SK-N-SH (cell line): ENCODE data around the gene CCDC106. TPM values are rescaled to one million over a fixed set of nuclear protein-coding genes. Genes with fewer than 3 reads are reported as not detected.

Experiments used
- CTCF ChIA-PET: fragments of 300-600, 350-600 bp; formaldehyde crosslinking; extraction: SDS; loops from one replicate; lab custom pipeline; 2021; lab: Yijun Ruan, JAX
- POLR2A ChIA-PET: fragments of 350-600 bp; sonication (Branson Sonifier 250); formaldehyde crosslinking; extraction: SDS; loops from one replicate; lab custom pipeline; 2020; ENCODE audit warnings: antibody characterized with exemption, inconsistent platforms; lab: Yijun Ruan, JAX
- DNase-seq: peaks from one replicate; pipeline ENCODE4 v3.0.0; 2012
- H2AFZ ChIP-seq: fragments of 200-600 bp; sonication (generic); 2 replicates; pipeline ENCODE4 v1.8.1; 2016; ENCODE audit warnings: antibody characterized with exemption, mild to moderate bottlenecking, low read depth
- H3F3A ChIP-seq: fragments of 200-600 bp; sonication (generic); replicated peaks from 2 replicates; pipeline ENCODE3; 2016; ENCODE audit warnings: antibody characterized with exemption, mild to moderate bottlenecking; ENCODE audit not compliant: insufficient read depth
- H3K27ac ChIP-seq, 2 experiments: fragments of 200-500 bp in 1 of 2; fragments of 200-600 bp in 1 of 2; sonication (Bioruptor generic) in 1 of 2; sonication (generic), shearing (Covaris generic) in 1 of 2; 2 replicates each; pipeline versions ENCODE4 v1.5.1 to v1.6.1; 2014 to 2016; ENCODE audit warnings: low read depth in 2 of 2, inconsistent platforms in 1 of 2, low read length in 1 of 2, mild to moderate bottlenecking in 1 of 2, mixed read lengths in 1 of 2
- H3K27me3 ChIP-seq: fragments of 200-600 bp; sonication (generic), shearing (Covaris generic); 2 replicates; pipeline ENCODE4 v1.6.1; 2016; ENCODE audit warnings: mixed run types; ENCODE audit not compliant: insufficient read depth
- H3K36me3 ChIP-seq, 2 experiments: fragments of 200-500 bp in 1 of 2; fragments of 200-600 bp in 1 of 2; sonication (Bioruptor generic) in 1 of 2; sonication (generic) in 1 of 2; replicated peaks in 1 of 2; 2 replicates each; pipeline versions ENCODE3 to v1.5.1; 2014 to 2016; ENCODE audit warnings: low read length in 1 of 2, mild to moderate bottlenecking in 1 of 2; ENCODE audit not compliant: insufficient read depth in 2 of 2, control insufficient read depth in 1 of 2
- H3K4me1 ChIP-seq, 2 experiments: fragments of 200-500 bp in 1 of 2; fragments of 200-600 bp in 1 of 2; sonication (Bioruptor generic) in 1 of 2; sonication (generic), shearing (Covaris generic) in 1 of 2; 2 replicates each; pipeline versions ENCODE4 v1.5.1 to v1.6.1; 2014 to 2016; ENCODE audit warnings: low read depth in 1 of 2, low read length in 1 of 2, mixed run types in 1 of 2; ENCODE audit not compliant: insufficient read depth in 2 of 2, control insufficient read depth in 1 of 2
- H3K4me2 ChIP-seq: fragments of 200-600 bp; sonication (generic), shearing (Covaris generic); 2 replicates; pipeline ENCODE4 v1.6.1; 2017; ENCODE audit warnings: mixed run types
- H3K4me3 ChIP-seq, 2 experiments: fragments of 200-500 bp in 1 of 2; fragments of 200-600 bp in 1 of 2; sonication (Bioruptor generic) in 1 of 2; sonication (generic), shearing (Covaris generic) in 1 of 2; 2 replicates each; pipeline versions ENCODE4 v1.5.1 to v1.8.1; 2014 to 2016; ENCODE audit warnings: low read depth in 2 of 2, inconsistent platforms in 1 of 2, low read length in 1 of 2, mild to moderate bottlenecking in 1 of 2, mixed read lengths in 1 of 2, moderate library complexity in 1 of 2
- H3K79me2 ChIP-seq: fragments of 200-600 bp; sonication (generic); 2 replicates; pipeline ENCODE4 v1.8.1; 2017; ENCODE audit warnings: mild to moderate bottlenecking; ENCODE audit not compliant: insufficient read depth
- H3K9ac ChIP-seq: fragments of 200-600 bp; sonication (generic); 2 replicates; pipeline ENCODE4 v1.6.1; 2017; ENCODE audit warnings: mixed run types
- H3K9me2 ChIP-seq: fragments of 200-600 bp; sonication (generic); 2 replicates; pipeline ENCODE4 v1.6.1; 2017; ENCODE audit warnings: mixed run types
- H3K9me3 ChIP-seq: fragments of 200-600 bp; sonication (generic); 2 replicates; pipeline ENCODE4 v1.6.1; 2017; ENCODE audit warnings: mixed run types, mild to moderate bottlenecking, moderate library complexity
- H4K20me1 ChIP-seq: fragments of 200-600 bp; sonication (generic); 2 replicates; pipeline ENCODE4 v1.6.1; 2017; ENCODE audit warnings: mild to moderate bottlenecking, mixed run types; ENCODE audit not compliant: insufficient read depth
- ELF1 ChIP-seq: IDR thresholded peaks from 2 replicates; pipeline ENCODE4 v1.4.0; 2012
- EZH2phosphoT487 ChIP-seq: fragments of 200-600 bp; sonication (generic); IDR thresholded peaks from 2 replicates; pipeline ENCODE4 v1.6.1; 2017; ENCODE audit warnings: low read depth, mixed run types, mild to moderate bottlenecking, antibody characterized with exemption, moderate library complexity, borderline replicate concordance
- FOSL2 ChIP-seq: IDR thresholded peaks from 2 replicates; pipeline ENCODE4 v1.4.0; 2012; ENCODE audit warnings: low read depth, mild to moderate bottlenecking, moderate library complexity, borderline replicate concordance
- FOXJ3 ChIP-seq: sonication (generic); formaldehyde crosslinking; IDR thresholded peaks from 2 replicates; pipeline ENCODE4 v1.5.1; 2020; ENCODE audit warnings: mild to moderate bottlenecking, missing genetic modification reagents
- GABPA ChIP-seq: IDR thresholded peaks from 2 replicates; pipeline ENCODE4 v1.4.0; 2012; ENCODE audit warnings: low read depth, mild to moderate bottlenecking
- GATA2 ChIP-seq: sonication (generic); formaldehyde crosslinking; IDR thresholded peaks from 2 replicates; pipeline ENCODE4 v1.5.0; 2020; ENCODE audit warnings: mild to moderate bottlenecking, missing genetic modification reagents
- IRF3 ChIP-seq: fragments of 150-350 bp; IDR thresholded peaks from 2 replicates; pipeline ENCODE4 v1.6.1; 2016; ENCODE audit warnings: mild to moderate bottlenecking, low read depth, low read length
- MEF2A ChIP-seq: IDR thresholded peaks from 2 replicates; pipeline ENCODE4 v1.4.0; 2012; ENCODE audit warnings: low read depth, borderline replicate concordance
- MXI1 ChIP-seq: IDR thresholded peaks from 2 replicates; pipeline ENCODE4 v1.6.1; 2012; ENCODE audit warnings: mild to moderate bottlenecking, low read depth, low read length, improper control_type of control experiment
- RAD21 ChIP-seq: IDR thresholded peaks from 2 replicates; pipeline ENCODE4 v1.6.1; 2012; ENCODE audit warnings: mild to moderate bottlenecking, low read length
- RFX5 ChIP-seq: IDR thresholded peaks from 2 replicates; pipeline ENCODE4 v1.6.1; 2012; ENCODE audit warnings: mild to moderate bottlenecking, improper control_type of control experiment, low read length
- TAF1 ChIP-seq: IDR thresholded peaks from 2 replicates; pipeline ENCODE4 v1.6.1; 2012; ENCODE audit warnings: low read depth, mild to moderate bottlenecking, low read length, moderate library complexity, borderline replicate concordance
- TCF12 ChIP-seq: IDR thresholded peaks from 2 replicates; pipeline ENCODE4 v1.4.0; 2012
- YY1 ChIP-seq: IDR thresholded peaks from 2 replicates; pipeline ENCODE4 v1.4.0; 2012; ENCODE audit warnings: low read depth, mild to moderate bottlenecking
- WGBS: methylation state at CpG from one replicate; pipeline ENCODE4 v1.1.6; 2017; ENCODE audit warnings: low lambda C conversion rate; 5-methylcytosine and 5-hydroxymethylcytosine counted together
- polyA plus RNA-seq, 3 experiments: library from polyadenylated mRNA; depleted of rRNA; stranded (reverse); fragments of >200 nt; gene quantifications; 2 replicates each; pipeline ENCODE4 v1.2.3, GENCODE V29; 2012
- TF ChIP-seq, protein P1 (sequence below): IDR thresholded peaks from 2 replicates; pipeline ENCODE4; 2012
- TF ChIP-seq, protein P2 (sequence below): IDR thresholded peaks from 2 replicates; pipeline ENCODE4 v1.4.0; 2012; ENCODE audit warnings: low read depth, borderline replicate concordance
- TF ChIP-seq, protein P3 (sequence below): fragments of 150-350 bp; IDR thresholded peaks from 2 replicates; pipeline ENCODE4 v1.6.1; 2017; ENCODE audit warnings: antibody characterized with exemption, low read length, low read depth, borderline replicate concordance

CCDC106 gene
- polyA plus RNA-seq, 1 of the 3 experiments (the other 2 are of a cell fraction), result 27.1 TPM

- peaks cover 32 to 56% of the 10 kb centered on the region in 2 experiments for H3K36me3 ChIP-seq
- peaks cover 95% of the 10 kb centered on the region for H3K79me2 ChIP-seq
- H3K4me2 ChIP-seq, result no peak overlapping the region
- no peaks in the 10 kb centered on the region for H3K9me2 ChIP-seq
- CTCF ChIA-PET, result interaction anchor here (0.8 kb wide), 1 partner anchor 11 kb away, joined by 3 read pairs; no protein-coding TSS in a partner anchor
- H3K27me3 ChIP-seq, result no peaks in the 10 kb centered on the region
- H4K20me1 ChIP-seq, result peaks cover 86% of the 10 kb centered on the region
- H3K4me1 ChIP-seq, result peaks cover 14 to 25% of the 10 kb centered on the region in 2 experiments; a peak in 3 of 4 replicates
- WGBS, result 87% methylated on average over 14 of the region's 16 CpGs
- no peak overlapping the region for H2AFZ ChIP-seq
- no peaks in the 10 kb centered on the region for H3K9me3 ChIP-seq
- H3K27ac ChIP-seq, result no peak overlapping the region
- no peak for TF ChIP-seq MXI1
- TF ChIP-seq, protein P1, sequence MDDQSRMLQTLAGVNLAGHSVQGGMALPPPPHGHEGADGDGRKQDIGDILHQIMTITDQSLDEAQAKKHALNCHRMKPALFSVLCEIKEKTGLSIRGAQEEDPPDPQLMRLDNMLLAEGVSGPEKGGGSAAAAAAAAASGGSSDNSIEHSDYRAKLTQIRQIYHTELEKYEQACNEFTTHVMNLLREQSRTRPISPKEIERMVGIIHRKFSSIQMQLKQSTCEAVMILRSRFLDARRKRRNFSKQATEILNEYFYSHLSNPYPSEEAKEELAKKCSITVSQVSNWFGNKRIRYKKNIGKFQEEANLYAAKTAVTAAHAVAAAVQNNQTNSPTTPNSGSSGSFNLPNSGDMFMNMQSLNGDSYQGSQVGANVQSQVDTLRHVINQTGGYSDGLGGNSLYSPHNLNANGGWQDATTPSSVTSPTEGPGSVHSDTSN, result no peak
- TF ChIP-seq, protein P2, sequence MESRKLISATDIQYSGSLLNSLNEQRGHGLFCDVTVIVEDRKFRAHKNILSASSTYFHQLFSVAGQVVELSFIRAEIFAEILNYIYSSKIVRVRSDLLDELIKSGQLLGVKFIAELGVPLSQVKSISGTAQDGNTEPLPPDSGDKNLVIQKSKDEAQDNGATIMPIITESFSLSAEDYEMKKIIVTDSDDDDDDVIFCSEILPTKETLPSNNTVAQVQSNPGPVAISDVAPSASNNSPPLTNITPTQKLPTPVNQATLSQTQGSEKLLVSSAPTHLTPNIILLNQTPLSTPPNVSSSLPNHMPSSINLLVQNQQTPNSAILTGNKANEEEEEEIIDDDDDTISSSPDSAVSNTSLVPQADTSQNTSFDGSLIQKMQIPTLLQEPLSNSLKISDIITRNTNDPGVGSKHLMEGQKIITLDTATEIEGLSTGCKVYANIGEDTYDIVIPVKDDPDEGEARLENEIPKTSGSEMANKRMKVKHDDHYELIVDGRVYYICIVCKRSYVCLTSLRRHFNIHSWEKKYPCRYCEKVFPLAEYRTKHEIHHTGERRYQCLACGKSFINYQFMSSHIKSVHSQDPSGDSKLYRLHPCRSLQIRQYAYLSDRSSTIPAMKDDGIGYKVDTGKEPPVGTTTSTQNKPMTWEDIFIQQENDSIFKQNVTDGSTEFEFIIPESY, result no peak
- TF ChIP-seq TAF1, result no peak
- no peak for TF ChIP-seq RFX5
- no peak for TF ChIP-seq FOXJ3 (CRISPR knock-in tag)
- no peak for TF ChIP-seq IRF3
- TF ChIP-seq FOSL2, result no peak
- no peak overlapping the region for H3K4me3 ChIP-seq
- no peaks in the 10 kb centered on the region for H3F3A ChIP-seq
- no peak overlapping the region for H3K9ac ChIP-seq
- POLR2A ChIA-PET, result no interaction called here
- DNase-seq, result no peak
Measured at GRCh38 chr19:55660991-55661390, 13.0 kb downstream of the CCDC106 start.

- Histone ChIP-seq H3K9ac (no peak overlapping the region), H3K9me3 (no peaks in the 10 kb centered on the region), H3K4me2 (no peak overlapping the region), H4K20me1 (peaks cover 86% of the 10 kb centered on the region), H3K27me3 (no peaks in the 10 kb centered on the region), H3K36me3 (peaks cover 29 to 63% of the 10 kb centered on the region in 2 experiments), H3K79me2 (peaks cover 95% of the 10 kb centered on the region), H3K27ac (no peak overlapping the region), H3K4me1 (peaks cover 10 to 21% of the 10 kb centered on the region in 2 experiments; a peak in 3 of 4 replicates), H3K9me2 (no peaks in the 10 kb centered on the region), H3K4me3 (no peak overlapping the region), H3F3A (no peaks in the 10 kb centered on the region), H2AFZ (no peak overlapping the region)
- no peak for DNase-seq
- CTCF ChIA-PET, result interaction anchor here (1.8 kb wide), 1 partner anchor 10 kb away, joined by 7 read pairs; no protein-coding TSS in a partner anchor
- POLR2A ChIA-PET, result no interaction called here
- WGBS, result 88% methylated on average over 7 of the region's 7 CpGs
- no peak for TF ChIP-seq YY1
- TF ChIP-seq, protein P1, result no peak
- TF ChIP-seq IRF3, result no peak
- no peak for TF ChIP-seq ELF1
- TF ChIP-seq, protein P2, result no peak
- TF ChIP-seq MEF2A, result no peak
- no peak for TF ChIP-seq RFX5
- TF ChIP-seq EZH2phosphoT487, result no peak
- TF ChIP-seq GATA2, result no peak
- no peak for TF ChIP-seq RAD21
- TF ChIP-seq, protein P3, sequence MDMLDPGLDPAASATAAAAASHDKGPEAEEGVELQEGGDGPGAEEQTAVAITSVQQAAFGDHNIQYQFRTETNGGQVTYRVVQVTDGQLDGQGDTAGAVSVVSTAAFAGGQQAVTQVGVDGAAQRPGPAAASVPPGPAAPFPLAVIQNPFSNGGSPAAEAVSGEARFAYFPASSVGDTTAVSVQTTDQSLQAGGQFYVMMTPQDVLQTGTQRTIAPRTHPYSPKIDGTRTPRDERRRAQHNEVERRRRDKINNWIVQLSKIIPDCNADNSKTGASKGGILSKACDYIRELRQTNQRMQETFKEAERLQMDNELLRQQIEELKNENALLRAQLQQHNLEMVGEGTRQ, result no peak
- no peak for TF ChIP-seq GABPA
- TF ChIP-seq TCF12, result no peak
Measured at GRCh38 chr19:55661826-55662225, 13.8 kb downstream of the CCDC106 start.
